ENCODE data around the gene CDC42EP5.

GRCh38 chr19:54455786-54456422, 17.2 kb downstream of the CDC42EP5 start:
- TF ChIP-seq CTCF (IDR thresholded peaks at IDR 0.05): no peak
- TF ChIP-seq POLR2A (IDR thresholded peaks at IDR 0.05): no peak
